Activated gamma-delta T cell (primary cell): ENCODE results near the gene FGF14.
"Not testable (repeated sequence)": the region's sequence is repeated elsewhere in the genome, so short reads cannot be mapped to it uniquely, and the experiment has no call there.

ENCODE experiments used
- DNase-seq: peaks from one replicate; lab custom pipeline; 2025; lab: John Stamatoyannopoulos, UW

The FGF14 gene

DNA sequence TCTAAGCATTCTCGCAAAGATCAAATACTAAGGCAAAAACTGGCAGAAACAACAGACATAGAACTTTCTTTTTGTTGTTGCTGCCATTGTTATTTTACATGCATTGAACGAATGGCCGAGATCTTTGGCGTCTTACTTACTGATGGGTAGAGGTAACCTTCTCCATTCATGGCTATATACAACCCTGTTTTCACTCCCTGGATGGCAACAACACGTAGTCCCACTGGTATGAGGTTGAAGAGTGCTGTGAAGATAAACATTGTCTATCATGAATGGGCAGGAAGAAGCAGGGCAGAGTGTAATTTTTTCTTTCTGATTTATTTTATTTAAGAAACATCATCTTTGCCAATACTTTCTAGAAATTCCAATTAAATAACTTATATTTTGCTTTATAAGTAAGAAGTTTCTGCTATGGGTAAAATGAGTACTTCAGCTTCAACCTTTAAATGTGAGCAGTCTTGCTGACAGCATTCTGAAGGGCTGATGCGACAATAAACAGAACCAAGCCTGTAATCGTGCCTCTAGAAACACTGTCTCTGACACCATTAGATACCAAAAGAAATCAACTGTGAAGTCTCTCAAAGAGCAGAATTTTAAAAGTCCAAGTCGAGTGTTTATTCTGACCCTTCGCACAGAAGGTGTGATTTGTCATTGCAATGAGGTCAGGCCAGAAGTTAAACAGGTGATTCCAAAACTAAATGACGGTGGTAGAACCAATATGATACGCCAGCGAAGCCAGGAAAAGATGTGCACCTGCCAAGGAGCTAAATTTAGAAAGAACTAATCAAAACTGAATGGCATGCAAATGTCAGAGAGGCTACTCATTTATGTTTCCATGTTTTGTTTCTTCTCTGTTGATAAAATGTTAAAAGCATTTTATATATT is 533.0 kb downstream of the FGF14 start:
- DNase-seq: no peak

DNA sequence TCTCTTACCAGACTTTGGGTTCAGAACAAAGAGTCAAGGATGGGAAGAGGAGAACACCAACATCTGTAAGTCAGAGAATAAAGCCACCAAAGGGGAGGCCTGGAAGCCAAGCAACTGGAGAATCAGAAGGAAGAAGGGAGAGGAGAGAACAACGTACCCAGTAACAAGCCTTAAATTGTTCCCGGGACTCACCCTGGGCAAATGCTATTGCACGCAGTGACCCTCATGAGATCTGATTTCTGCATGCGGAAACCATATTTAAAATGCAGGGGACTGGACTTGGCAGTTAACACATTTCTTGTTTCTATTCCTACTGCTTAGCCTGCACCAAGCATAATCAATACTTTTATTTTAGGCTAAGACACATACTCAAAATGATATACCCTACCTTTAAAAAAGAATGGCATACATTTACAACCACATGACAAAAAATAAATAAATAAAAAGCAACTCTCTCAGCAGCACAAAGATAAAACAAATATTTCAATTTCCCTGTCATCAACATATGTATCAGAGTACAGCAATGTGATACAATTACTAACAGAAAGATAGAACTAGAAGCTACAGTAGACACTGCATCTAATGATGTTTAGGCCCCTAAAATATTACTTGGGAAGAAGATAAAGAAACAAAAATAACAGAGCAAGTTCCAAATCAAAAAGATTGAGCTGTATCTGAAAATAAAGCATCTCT is 534.8 kb downstream of the FGF14 start:
- no peak for DNase-seq

DNA sequence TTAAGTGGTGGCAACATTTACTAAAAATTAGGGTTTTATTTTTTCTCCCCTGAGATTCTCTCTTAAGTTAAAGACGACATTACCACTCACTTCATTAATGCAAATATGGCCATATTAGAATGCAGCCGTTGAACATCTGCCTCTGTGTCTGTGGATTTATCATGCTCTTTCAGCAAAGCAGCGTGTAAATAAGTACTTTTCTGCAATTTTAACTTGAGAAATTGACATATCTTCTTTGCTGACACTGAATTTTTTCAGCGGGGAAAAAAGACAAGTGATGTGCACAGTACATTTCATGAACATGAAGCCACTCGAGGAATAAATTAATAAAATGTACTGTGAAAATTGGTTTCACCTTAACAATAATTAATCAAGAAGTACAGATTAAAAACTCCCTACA is 543.0 kb downstream of the FGF14 start:
- no peak for DNase-seq

DNA sequence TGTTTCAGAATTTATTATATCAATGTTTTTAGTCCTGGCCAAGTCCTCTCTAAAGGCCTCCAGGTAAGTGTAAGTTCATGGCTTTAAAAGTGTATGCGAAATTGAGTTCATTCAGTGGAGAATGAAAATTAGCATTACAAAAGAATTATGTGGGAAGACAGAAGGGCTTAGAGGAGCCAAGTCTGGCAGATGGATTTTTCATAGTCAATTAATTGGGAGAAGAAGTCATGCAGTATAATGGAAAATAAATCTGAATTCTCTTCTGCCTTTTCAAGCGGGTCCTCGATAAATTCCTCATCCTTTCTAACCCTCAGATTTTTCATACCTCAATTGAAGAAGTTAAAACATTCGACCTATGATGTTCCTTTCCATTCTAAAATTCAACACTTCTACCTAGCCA is 555.1 kb downstream of the FGF14 start:
- DNase-seq: no peak

DNA sequence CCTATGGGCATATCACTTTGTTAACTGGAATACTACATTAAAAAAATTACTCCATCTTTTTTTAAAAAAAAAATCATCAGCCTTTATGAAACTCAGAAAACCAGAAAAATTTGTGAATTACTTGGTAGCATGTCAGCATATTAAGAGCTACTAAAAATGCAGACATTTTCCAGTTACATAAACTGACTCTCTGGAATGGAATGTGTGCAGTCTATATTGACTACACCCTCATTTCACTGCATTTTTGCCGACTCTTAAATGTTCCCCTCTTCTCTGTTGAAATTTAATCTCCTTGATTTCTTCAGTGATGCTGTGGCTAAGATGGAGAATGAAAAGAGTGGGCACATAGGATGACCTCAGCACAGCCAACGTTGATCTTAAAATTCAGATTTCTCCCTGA is 555.6 kb downstream of the FGF14 start:
- no peak for DNase-seq

DNA sequence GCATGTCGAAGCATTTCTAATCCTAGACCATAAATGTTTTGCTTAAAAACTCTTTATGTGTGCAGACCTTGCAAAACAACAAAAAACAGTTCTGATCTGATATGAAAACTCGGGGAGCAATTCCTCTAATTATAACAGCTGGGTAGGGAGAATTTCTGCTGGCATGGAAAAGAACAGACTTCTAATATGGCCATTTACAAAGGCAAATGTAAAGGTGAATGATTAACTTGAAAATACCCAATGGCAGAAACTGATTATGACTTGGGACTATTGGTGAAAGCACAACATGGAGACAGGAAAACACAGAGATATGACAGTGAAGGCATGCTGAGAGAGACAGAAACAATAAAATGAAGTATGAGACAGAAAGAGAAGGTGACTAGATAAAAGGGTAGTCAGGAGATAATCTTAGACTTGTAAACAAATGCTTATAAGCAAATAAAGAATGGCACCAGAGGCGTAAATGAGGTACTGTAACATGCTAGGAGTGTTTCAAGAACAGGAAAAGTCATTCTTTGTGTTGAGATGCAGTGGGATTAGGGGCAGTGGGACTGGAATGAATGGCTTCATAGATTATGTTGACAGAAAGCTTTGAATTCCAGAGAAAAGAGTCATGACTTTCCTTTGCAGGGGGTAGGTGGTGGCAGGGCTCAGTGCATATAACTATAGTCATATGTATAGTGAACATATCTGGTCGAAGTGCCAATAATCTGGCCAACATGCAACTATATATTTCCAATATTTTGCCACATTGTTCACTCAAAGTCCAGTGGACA is 556.4 kb downstream of the FGF14 start:
- DNase-seq: no peak

DNA sequence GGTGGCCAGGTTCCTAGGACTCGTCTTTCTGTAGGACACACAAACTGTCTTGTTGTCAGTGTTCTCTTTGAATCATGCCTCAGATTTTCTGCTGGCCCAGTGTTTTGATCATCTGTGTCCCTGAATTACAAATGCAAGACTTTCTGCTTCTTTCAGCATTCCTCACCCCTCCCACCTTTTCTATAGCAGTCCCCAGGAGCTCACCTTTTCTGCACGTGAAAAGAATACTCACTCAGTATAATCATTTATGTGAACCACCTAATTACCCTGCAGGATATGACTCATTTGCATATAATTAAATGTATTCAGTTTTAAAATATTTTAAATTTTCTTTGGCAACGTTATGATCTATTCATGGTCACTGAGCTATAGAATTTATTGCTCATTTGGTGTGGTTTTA is 560.1 kb downstream of the FGF14 start:
- DNase-seq: no peak

DNA sequence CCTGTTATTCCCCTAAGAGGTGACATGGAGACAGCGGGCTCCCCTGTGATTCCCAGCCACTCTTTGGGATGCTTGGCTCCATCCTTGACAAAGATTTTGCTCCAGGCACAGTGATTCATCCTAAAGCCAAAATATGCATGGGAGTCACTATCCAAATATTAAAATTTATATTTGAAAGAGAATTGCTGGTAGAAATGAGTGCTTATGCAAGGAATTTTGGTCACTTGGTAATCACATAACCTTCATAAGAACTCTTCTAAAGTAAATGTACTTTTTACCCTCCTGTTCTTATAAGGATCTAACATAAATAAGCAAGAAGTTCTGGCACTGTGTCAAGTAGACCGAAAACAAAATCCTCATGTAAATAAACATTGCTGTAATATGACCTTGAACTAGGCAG is 563.5 kb downstream of the FGF14 start:
- no peak for DNase-seq

DNA sequence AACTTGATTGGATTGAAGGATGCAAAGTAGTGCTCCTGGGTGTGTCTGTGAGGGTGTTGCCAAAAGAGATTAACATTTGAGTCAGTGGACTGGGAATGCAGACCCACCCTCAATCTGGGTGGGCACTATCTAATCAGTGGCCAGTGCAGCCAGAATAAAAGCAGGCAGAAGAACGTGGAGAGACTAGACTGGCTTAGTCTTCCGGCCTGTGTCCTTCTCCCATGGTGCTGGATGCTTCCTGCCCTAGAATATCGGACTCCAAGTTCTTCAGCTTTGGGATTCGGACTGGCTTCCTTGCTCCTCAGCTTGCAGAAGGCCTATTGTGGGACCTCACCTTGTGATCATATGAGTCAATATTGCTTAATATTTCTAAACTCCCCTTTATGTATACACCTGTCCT is 564.1 kb downstream of the FGF14 start:
- not testable (repeated sequence) for DNase-seq

DNA sequence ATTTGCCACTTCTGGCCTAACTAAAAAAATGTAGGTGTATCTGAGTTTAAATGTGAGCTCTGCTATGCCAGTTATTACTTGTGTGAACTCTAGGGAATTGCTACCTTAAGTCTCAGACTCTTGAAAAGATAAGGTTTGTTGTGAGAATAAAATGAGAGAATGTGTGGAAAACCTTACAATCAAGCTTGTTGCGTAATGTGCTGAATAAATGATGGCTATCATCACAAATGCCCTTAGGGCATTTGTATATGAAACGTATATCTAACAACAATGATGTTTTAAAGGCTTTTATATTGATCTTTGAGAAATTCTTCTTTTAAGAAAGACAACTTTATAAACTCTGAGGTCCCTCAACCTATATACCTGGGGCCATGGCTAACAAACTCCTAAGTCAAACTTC is 564.6 kb downstream of the FGF14 start:
- no peak for DNase-seq

DNA sequence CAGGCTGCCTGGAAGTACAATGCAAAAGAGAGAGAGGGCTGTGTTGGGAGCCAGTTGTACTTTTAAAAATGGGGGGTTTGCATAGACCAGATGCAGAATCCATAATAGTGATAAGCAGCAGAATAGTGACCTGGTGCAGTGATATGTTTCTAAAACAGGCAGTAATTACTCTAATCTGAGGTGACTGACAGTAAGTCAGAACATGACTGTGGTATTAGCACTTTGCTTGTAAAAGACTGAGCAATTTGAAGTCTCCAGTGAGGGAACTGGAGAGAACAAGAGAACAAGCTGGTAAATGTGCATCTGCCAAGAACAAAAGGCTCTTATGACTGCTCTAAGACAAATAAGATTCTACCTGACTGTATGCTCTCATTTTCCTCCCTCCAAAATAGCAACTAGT is 565.9 kb downstream of the FGF14 start:
- DNase-seq: no peak

DNA sequence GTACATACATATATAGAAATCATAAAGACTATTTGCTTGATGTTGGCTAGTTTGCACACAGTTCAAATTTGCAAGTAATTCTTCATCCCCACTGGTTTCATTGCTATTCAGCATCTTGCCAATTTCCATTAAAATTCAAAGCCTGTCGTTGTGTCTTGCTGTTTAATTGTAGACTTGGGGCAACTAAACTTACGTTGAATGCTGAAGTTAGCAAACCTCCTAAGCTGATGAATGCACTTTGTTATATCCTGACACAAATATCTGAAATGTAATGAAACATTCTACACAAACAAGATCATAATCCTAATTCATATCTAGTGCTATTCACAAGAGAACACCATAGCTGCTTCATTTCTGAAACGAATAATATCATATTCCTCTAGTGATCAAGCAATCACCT is 568.2 kb downstream of the FGF14 start:
- no peak for DNase-seq

DNA sequence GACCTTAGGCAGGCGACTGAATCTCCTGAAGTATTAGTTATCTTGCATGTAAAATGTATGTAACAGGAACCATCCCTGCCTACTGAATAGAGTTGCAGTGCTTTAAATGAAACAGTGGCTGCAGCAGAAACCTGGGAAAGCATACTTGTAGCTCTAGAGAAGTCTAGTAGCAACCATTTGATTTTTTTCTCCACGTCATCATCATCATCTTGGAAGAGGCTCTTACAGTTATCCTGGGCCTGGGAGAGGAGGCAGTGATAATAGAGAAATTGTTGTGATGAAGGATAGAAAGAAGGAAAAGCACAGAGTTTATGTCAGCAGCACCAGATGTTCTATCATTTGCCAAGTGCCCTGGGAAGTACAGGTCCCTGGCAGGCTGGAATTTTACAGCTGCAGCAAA is 571.8 kb downstream of the FGF14 start:
- DNase-seq: no peak

DNA sequence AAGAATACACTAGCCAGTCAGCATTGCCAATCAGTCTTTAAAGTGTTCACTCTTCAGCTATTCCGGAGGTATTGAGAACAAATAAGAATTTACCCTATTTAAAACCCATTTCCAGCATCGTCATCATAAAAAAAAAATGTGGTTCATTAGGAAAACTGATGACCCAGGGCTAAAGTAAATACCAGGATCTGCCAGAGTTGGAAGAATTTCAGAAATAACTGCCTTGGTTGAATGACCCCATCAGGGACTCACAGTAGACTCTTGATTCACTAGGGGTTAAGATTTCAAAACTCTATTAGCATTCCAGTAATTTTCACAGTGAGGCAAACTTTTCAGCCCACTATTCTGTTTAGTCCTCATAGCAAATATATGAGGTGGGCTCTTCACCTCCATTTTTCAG is 572.4 kb downstream of the FGF14 start:
- DNase-seq: no peak

DNA sequence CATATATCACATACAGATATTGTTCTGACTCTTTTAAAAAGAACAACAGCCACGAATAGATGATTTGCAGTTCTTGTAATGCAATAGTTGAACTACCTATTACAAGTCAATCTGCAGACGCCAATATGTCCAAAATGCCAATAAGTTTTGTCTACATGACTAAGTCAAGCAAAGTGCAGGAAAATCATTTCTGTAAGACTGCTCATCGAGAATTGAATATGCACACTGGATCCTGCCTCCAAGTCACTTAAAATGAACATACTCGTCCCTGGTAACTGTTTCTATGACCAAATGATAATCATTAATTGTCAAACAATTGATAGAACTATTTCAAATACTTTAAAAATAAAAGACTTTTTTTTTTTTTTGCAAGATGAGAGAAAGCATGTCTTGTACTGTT is 573.7 kb downstream of the FGF14 start:
- no peak for DNase-seq

DNA sequence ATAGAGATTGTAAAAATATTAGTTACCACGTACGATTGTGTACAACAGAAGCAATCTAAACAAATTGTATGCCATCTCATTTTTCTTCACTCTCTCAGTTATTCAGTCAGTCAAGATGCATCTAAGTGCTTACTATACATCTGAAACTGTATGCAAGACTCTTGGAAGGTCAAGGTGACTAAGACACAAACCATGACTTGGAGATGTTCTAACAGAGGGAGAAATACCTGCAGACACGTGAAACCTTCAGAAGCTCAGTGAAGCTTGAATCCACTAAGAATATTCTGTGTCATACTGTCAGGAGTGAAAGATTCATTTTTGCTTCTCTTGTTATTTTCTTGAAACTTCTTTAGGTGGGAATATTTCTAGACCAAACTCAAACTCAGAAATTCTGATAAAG is 584.0 kb downstream of the FGF14 start:
- no peak for DNase-seq

DNA sequence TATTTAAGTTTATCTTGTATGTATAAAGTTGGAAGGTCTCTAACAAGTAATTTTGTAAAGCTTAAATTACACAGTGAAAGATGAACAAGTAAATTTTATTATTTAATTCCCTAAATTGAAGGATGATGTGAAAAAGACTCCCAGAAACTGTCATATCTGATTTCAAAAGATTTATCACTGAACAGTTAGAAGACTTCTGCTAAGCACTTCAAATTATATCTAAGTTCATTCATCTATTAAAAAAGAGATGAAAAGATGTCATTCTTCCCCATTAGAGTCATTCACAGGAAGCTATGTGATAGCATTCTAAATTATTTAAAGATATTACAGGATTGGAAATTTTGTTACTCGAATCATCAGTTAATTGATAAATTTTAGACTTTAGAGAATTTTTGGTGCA is 590.0 kb downstream of the FGF14 start:
- no peak for DNase-seq

DNA sequence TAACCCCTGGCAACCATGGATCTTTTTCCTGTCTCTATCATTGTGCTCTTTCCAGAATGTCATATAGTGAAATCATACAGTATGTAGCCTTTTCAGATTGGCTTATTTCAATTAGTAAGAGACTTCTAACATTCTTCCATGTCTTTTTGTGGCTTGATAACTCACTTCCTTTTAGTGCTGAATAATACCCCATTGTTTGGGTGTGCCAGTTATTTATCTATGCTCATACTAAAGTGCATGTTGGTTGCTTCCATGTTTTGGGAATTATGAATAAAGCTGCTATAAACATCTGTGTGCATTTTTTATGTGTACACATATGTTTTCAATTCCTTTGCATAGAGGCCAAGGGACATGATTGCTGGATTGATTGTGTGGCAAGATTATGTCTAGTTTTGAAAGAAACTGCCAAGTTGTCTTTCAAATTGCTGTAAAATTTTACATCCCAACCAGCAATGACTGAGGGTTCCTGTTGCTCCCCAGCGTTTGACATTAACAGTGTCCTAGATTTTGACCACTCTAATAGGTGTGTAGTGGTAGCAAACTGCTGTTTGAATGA is 590.5 kb downstream of the FGF14 start:
- no peak for DNase-seq

DNA sequence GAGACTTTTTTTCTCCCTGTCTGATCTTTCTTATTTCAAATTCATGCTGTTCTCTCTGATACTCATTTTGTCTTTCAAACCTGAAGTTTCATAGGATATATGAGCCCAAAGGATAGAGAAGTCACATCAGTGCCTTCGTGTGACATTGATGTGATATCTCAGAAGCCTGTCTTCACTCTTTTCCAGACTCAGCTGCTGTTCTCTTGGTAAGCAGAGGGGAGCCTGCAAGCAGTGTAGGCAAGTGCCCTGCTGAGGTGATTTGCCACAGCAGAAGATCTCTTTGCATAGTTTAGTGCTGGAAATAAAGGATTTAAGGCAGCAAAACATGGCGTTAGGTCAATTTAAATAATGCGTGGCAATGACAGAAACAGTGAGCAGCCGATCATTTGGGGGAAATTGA is 602.7 kb downstream of the FGF14 start:
- no peak for DNase-seq

DNA sequence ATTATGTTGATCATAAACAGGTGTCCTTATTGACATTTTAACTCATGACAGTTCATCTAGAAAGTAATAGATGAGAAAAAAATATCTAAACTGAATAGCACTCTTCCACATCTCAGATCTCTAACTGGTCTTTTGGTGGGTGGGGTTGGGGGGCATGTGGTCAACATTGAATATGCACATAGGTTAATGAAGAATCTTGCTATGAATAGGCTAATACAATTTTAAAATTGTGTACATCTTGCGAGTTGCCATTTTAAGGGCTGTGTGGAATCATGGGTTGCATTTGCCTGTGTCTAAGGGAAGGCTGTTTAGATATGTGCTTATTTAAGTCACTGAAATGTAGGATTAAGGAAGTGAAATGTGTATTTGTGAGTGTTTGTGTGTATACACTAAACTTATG is 603.4 kb downstream of the FGF14 start:
- no peak for DNase-seq

DNA sequence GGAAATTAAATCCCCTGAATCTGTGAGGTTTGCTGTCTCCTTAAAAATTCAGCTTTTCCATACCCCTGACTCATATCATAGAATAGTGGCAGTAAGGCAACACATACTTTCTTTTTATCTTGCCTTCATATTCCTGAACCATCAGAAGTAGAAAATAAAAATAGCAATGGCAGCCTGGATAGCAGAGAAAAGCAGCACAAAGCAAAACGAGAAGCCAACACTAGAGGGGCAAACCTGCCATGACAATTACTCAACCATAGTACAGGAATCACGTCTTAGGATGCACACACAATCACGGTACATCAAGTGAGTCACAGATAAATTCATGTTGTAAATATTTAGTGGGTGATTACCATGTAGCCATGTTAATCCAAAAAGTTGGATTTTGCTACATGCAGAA is 606.4 kb downstream of the FGF14 start:
- DNase-seq: no peak

DNA sequence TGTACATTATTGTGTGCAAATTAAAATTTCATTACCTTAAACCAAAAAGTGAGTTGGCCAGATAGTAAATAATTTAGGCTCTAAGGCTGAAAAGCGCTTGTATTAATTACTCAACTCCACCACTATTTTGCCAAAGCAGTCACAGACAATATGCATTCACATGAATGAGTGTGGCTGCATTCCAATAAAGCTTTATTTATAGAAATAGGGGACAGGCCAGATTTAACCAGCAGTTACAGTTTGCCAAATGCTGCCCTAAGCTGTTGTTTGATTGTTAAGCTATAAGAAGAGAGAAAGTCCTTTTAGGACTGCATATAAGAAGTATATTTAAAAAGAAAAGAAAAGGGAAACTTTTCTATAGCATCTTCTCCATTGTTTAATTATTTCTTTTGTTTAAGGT is 606.8 kb downstream of the FGF14 start:
- no peak for DNase-seq

DNA sequence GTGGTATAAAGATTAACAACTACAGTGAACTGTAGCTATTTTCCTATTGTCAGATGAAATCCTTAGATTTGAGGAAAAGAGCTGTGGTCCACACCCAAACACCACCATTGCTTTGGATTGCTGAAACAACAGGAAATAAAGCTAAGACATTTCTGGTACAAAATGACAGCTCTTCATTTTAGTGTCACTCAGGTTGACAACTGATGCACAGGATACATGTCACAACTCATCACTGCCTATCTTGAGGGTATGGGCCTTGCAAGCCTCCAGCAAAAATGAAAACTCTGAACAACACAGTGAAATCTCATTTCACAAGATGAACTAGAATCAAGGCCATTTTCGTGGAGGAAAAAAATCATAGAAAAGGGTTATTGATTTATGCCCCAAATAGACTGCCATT is 609.7 kb downstream of the FGF14 start:
- DNase-seq: no peak
